Epithelial cell of proximal tubule (primary cell): ENCODE results near the gene ABCA10. TPM values are rescaled to one million over a fixed set of nuclear protein-coding genes. Genes with fewer than 3 reads are reported as not detected.
"Not testable (repeated sequence)": the region's sequence is repeated elsewhere in the genome, so short reads cannot be mapped to it uniquely, and the experiment has no call there.

Source experiments
- DNase-seq: peaks from one replicate; pipeline ENCODE4 v3.0.0-alpha.2; 2011; ENCODE audit warnings: low read depth
- H3K4me3 ChIP-seq: 2 replicates; pipeline ENCODE4 v1.5.1; 2011; ENCODE audit warnings: low read depth, mild to moderate bottlenecking, low read length
- CTCF ChIP-seq: conservative IDR thresholded peaks from 2 replicates; pipeline ENCODE4 v1.5.1; 2012; ENCODE audit warnings: low read depth, mild to moderate bottlenecking, low read length
- total RNA-seq: library from RNA; depleted of rRNA; stranded (reverse); fragments of >200 nt; gene quantifications from 2 replicates; pipeline ENCODE4 v1.2.3, GENCODE V29; 2015

Gene ABCA10
- total RNA-seq, 1 donor from 2014 or later = under 0.01 TPM

DNA sequence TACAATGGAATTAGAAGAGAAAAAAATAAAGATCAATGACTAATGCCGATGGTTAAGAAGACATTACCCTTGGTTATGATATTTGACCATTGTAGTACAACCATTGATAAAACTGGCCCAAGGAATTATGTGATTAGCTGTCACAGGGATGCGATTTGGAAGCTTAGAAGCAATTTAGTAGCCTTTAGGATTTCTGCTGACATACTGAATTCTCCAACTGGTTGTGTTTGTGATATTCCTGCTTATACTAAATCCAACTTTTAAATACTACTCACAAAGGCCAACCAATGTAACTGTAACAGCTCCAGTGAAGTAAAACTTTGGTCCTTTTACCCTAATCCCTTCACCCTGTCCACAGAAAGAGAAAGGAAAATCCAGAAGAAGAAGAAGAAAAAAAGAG is 55.5 kb downstream of the ABCA10 start:
- no peak for TF ChIP-seq CTCF
- no peak for DNase-seq
- no peak overlapping the region for H3K4me3 ChIP-seq

GRCh38 chr17:69170377-69170776 is 58.2 kb downstream of the ABCA10 start:
- TF ChIP-seq CTCF = no peak
- no peak overlapping the region for H3K4me3 ChIP-seq
- no peak for DNase-seq

GRCh38 chr17:69168642-69169041 is 60.0 kb downstream of the ABCA10 start:
- not testable (repeated sequence) for H3K4me3 ChIP-seq, DNase-seq

DNA sequence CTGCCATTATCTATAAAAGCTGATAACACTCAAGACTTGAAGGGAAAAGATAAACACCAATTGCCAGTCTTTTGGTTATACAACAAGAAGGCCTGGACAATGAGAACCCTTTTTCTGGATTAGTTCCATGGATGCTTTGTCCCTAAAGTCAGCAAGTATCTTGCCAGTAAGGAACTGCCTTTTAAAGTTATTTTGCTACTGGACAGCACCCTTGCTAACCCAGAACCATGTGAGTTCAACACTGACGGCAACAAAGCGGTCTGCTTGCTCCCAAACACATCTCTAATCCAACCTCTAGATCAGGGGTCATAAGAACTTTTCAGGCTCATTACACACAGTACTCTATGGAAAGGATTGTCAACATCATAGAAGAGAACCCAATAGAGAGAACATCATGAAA is 61.7 kb downstream of the ABCA10 start:
- no peak for TF ChIP-seq CTCF
- no peak overlapping the region for H3K4me3 ChIP-seq
- no peak for DNase-seq

DNA sequence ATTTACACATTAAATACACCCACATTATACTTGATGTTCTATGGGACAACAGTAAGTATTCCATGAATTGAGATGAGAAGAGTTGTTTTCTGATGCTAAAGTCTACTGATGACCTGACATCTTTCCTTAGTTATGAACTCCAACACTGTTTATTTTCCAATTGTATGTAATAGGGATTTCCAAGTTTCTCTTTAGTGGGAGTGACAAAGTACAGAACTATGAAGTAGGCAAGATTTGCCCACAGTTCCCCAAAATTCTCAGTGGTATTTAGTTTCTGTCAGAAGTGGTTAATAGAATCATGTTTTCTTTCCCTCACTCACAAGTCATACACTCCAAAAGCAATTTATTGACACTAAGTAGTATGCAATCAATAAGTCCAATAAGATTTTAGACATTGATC is 64.4 kb downstream of the ABCA10 start:
- no peak for DNase-seq
- H3K4me3 ChIP-seq = no peak overlapping the region
- TF ChIP-seq CTCF = no peak

GRCh38 chr17:69159418-69159817 is 69.2 kb downstream of the ABCA10 start:
- no peak for DNase-seq
- H3K4me3 ChIP-seq = no peak overlapping the region
- TF ChIP-seq CTCF = no peak

GRCh38 chr17:69154267-69154666 is 74.4 kb downstream of the ABCA10 start:
- no peak overlapping the region for H3K4me3 ChIP-seq
- no peak for TF ChIP-seq CTCF
- DNase-seq = no peak

GRCh38 chr17:69150333-69150732 is 78.3 kb downstream of the ABCA10 start:
- no peak for DNase-seq
- H3K4me3 ChIP-seq = no peak overlapping the region
- no peak for TF ChIP-seq CTCF
